ENCODE measurements around the gene RPS25.
"Not testable (repeated sequence)": the region's sequence is repeated elsewhere in the genome, so short reads cannot be mapped to it uniquely, and the experiment has no call there.

The RPS25 gene

DNA sequence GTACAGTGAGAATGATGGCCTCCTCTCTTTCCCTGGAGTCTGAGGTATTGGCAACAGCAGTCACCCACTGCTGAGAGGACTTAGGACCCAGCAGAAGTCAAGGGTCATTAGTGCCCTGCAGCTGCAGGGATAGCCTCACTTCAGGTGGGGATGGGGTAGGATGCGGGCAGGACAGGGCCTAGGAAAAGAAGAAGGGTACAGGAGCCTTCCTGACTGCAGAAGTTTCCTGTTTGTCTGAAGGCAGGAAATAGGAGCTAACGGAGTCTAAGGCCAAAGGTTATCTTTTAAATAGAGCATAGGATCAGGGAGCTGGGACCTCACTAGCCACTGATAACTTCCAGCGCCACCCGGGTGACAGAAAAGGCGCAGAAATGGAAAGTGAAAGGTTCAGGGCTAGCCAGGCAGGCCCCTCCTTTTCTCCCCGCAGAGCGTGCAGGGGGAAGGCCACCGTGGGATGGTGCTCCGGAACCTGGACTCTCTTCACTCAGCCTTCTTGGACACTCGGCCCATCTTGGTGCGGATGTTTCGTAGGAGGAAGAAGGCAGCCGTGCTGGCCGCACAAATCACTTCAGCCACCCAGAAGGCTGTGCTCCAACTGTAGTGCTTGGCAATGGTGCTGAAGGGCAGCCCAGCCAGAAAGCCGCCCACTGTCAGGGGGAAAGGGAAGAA, 6.4 kb upstream of the RPS25 start:
- Histone ChIP-seq H3K9me3 (ENCODE audit: insufficient read depth, low read length) (no peaks in the 10 kb centered on the region), H3K9ac (ENCODE audit: insufficient read length, low read depth) (no peak overlapping the region), H3K36me3 (ENCODE audit: insufficient read depth, insufficient read length, low read length) (peaks cover 78% of the 10 kb centered on the region), H3K4me3 (ENCODE audit: insufficient read length, low read depth) (no peak overlapping the region), H3K4me1 (ENCODE audit: insufficient read depth, insufficient read length) (peaks cover 13% of the 10 kb centered on the region), H3K27me3 (ENCODE audit: insufficient read depth, insufficient read length) (no peaks in the 10 kb centered on the region)
- DNase-seq (ENCODE audit: low read depth, low spot score) = no peak
- TF ChIP-seq ZNF274 (IDR thresholded peaks at IDR 0.05; ENCODE audit: low read depth, low read length) = no peak
- no peak for TF ChIP-seq SUZ12 (IDR thresholded peaks at IDR 0.05; ENCODE audit: extremely low read depth, insufficient read depth, insufficient read length)
- no peak for TF ChIP-seq YY1 (IDR thresholded peaks at IDR 0.05; ENCODE audit: insufficient read depth, insufficient read length)

DNA sequence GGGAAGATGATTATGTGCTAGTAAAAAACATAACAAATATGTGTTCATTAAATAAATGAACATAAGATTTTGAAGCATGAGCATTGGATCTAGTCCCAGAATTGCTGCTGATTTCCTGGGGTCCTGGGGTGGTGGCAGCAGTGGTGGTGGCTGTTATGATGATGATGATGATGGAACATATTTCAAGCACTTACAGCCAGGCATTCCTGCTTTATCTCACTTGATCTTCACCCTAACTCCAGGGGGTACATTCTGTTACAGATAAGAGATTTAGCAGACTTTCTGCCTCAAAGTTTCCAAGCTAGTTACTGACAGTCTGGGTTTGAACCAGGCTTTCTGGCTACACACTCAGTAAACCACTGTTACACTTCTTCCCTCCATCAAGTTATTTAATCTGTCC, 5.6 kb upstream of the RPS25 start:
- Histone ChIP-seq H3K27me3 (ENCODE audit: insufficient read depth, insufficient read length) (no peaks in the 10 kb centered on the region), H3K9me3 (ENCODE audit: insufficient read depth, low read length) (no peaks in the 10 kb centered on the region), H3K4me3 (ENCODE audit: insufficient read length, low read depth) (no peak overlapping the region), H3K9ac (ENCODE audit: insufficient read length, low read depth) (no peak overlapping the region), H3K36me3 (ENCODE audit: insufficient read depth, insufficient read length, low read length) (peaks cover 74% of the 10 kb centered on the region), H3K4me1 (ENCODE audit: insufficient read depth, insufficient read length) (peaks cover 7% of the 10 kb centered on the region)
- no peak for TF ChIP-seq YY1 (IDR thresholded peaks at IDR 0.05; ENCODE audit: insufficient read depth, insufficient read length)
- TF ChIP-seq ZNF274 (IDR thresholded peaks at IDR 0.05; ENCODE audit: low read depth, low read length) = no peak
- no peak for TF ChIP-seq SUZ12 (IDR thresholded peaks at IDR 0.05; ENCODE audit: extremely low read depth, insufficient read depth, insufficient read length)
- DNase-seq (ENCODE audit: low read depth, low spot score) = no peak

DNA sequence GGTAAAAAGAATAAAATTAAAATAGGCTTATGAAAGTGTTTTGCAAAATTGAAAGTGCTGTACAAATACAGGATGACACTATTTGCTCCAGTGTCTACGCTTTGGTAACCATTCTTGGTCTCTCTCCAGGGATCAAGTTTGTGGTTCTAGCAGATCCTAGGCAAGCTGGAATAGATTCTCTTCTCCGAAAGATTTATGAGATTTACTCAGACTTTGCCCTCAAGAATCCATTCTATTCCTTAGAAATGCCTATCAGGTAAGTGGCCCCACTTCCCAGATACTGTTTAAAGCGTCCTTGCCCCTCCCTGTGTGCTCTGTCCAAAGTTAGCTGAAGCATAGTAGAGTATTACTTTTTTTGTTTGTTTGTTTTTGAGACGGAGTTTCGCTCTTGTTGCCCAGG, 3.5 kb upstream of the RPS25 start:
- Histone ChIP-seq H3K4me3 (ENCODE audit: insufficient read length, low read depth) (no peak overlapping the region), H3K9me3 (ENCODE audit: insufficient read depth, low read length) (no peaks in the 10 kb centered on the region), H3K9ac (ENCODE audit: insufficient read length, low read depth) (no peak overlapping the region), H3K36me3 (ENCODE audit: insufficient read depth, insufficient read length, low read length) (peaks cover 66% of the 10 kb centered on the region), H3K4me1 (ENCODE audit: insufficient read depth, insufficient read length) (peaks cover 4% of the 10 kb centered on the region), H3K27me3 (ENCODE audit: insufficient read depth, insufficient read length) (no peaks in the 10 kb centered on the region)
- no peak for TF ChIP-seq YY1 (IDR thresholded peaks at IDR 0.05; ENCODE audit: insufficient read depth, insufficient read length)
- no peak for DNase-seq (ENCODE audit: low read depth, low spot score)

DNA sequence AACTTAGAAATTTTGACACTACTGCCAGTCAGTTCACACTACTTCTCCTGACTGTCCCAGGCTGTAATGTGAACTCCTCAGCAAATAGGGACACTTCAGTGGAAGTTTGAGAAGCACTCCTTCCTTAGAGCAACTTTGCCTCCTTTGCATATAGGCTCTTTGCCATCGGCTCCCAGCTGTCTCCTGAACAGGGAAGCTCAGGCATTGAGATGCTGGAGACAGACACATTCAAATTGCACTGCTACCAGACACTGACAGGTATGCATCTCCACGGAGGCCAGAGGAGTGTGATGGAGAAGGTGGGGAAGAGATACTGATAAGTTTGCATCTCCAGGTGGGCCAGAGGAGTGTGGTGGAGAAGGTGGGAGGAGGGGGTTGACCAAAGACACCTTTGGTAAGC, 1.9 kb upstream of the RPS25 start:
- TF ChIP-seq SUZ12 (IDR thresholded peaks at IDR 0.05; ENCODE audit: extremely low read depth, insufficient read depth, insufficient read length) (no peak), YY1 (IDR thresholded peaks at IDR 0.05; ENCODE audit: insufficient read depth, insufficient read length) (no peak), ZNF274 (IDR thresholded peaks at IDR 0.05; ENCODE audit: low read depth, low read length) (no peak)
- no peak overlapping the region for H3K9ac ChIP-seq (ENCODE audit: insufficient read length, low read depth)
- H3K4me3 ChIP-seq (ENCODE audit: insufficient read length, low read depth) = no peak overlapping the region
- H3K36me3 ChIP-seq (ENCODE audit: insufficient read depth, insufficient read length, low read length) = peaks cover 66% of the 10 kb centered on the region
- no peaks in the 10 kb centered on the region for H3K27me3 ChIP-seq (ENCODE audit: insufficient read depth, insufficient read length)
- no peaks in the 10 kb centered on the region for H3K9me3 ChIP-seq (ENCODE audit: insufficient read depth, low read length)
- DNase-seq (ENCODE audit: low read depth, low spot score) = no peak
- peaks cover 5% of the 10 kb centered on the region for H3K4me1 ChIP-seq (ENCODE audit: insufficient read depth, insufficient read length)

DNA sequence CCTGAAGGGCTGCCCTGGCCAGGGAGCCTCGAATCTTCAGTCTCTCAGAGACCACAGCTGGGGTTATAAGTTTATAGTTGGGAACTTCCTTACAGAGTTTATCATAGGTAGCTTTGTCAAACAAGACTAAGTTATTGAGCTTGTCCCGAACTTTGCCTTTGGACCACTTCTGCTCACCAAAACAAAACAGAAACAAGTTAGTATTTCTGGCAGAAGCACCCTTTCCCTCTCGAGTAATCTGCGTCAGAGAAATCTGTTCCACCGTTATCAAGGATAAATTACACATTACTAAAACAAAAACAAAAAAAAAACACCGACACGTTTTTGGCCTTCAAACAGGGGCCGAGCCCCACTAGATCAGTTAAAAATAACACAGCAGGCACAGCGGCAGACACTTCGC, 766 bp downstream of the RPS25 start:
- Histone ChIP-seq H3K9ac (ENCODE audit: insufficient read length, low read depth) (peak overlapping the region; percentile 94), H3K36me3 (ENCODE audit: insufficient read depth, insufficient read length, low read length) (peaks cover 69% of the 10 kb centered on the region), H3K4me3 (ENCODE audit: insufficient read length, low read depth) (peak overlapping the region; percentile 98)
- H3K9me3 ChIP-seq (ENCODE audit: insufficient read depth, low read length); DNase-seq (ENCODE audit: low read depth, low spot score); H3K27me3 ChIP-seq (ENCODE audit: insufficient read depth, insufficient read length); H3K4me1 ChIP-seq (ENCODE audit: insufficient read depth, insufficient read length): not testable (repeated sequence)

DNA sequence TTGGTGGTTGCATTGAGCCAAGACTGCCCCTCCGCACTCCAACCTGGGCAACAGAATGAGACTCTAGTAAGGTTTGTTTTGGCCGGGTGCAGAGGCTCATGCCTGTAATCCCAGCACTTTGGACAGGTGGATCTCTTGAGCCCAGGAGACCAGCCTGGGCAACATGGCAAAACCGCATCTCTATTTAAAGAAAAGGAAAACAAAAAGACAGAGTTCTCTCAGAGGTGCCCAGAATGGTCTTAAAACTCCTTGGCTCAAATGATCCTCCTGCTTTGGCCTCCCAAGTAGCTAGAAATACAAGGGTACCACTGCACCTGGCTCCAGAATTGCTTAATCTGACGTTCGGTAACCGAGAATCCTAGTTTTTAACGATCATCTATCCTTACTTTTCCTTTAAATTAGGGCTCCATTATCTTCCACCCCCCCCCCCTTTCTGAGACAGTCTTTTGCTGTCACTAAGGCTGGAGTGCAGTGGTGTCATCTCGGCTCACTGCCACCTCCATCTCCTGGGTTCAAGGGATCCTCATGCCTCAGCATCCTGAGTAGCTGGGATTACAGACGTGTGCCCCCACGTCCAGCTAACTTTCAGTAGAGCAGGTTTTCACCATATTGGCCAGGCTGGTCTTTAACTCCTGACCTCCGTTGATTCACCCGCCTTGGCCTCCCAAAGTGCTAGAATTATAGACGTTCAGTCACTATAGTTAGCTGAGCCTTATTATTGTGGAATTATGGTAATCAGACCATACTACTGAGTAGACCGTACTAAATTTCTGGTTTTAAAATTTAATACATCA, 1.7 kb downstream of the RPS25 start:
- Histone ChIP-seq H3K4me3 (ENCODE audit: insufficient read length, low read depth) (peak overlapping the region; percentile 98), H3K27me3 (ENCODE audit: insufficient read depth, insufficient read length) (no peaks in the 10 kb centered on the region), H3K4me1 (ENCODE audit: insufficient read depth, insufficient read length) (peaks cover 5% of the 10 kb centered on the region), H3K9ac (ENCODE audit: insufficient read length, low read depth) (peak overlapping the region; percentile 53), H3K36me3 (ENCODE audit: insufficient read depth, insufficient read length, low read length) (peaks cover 70% of the 10 kb centered on the region), H3K9me3 (ENCODE audit: insufficient read depth, low read length) (no peaks in the 10 kb centered on the region)
- TF ChIP-seq ZNF274 (IDR thresholded peaks at IDR 0.05; ENCODE audit: low read depth, low read length) (no peak), YY1 (IDR thresholded peaks at IDR 0.05; ENCODE audit: insufficient read depth, insufficient read length) (no peak), SUZ12 (IDR thresholded peaks at IDR 0.05; ENCODE audit: extremely low read depth, insufficient read depth, insufficient read length) (no peak)
- no peak for DNase-seq (ENCODE audit: low read depth, low spot score)

DNA sequence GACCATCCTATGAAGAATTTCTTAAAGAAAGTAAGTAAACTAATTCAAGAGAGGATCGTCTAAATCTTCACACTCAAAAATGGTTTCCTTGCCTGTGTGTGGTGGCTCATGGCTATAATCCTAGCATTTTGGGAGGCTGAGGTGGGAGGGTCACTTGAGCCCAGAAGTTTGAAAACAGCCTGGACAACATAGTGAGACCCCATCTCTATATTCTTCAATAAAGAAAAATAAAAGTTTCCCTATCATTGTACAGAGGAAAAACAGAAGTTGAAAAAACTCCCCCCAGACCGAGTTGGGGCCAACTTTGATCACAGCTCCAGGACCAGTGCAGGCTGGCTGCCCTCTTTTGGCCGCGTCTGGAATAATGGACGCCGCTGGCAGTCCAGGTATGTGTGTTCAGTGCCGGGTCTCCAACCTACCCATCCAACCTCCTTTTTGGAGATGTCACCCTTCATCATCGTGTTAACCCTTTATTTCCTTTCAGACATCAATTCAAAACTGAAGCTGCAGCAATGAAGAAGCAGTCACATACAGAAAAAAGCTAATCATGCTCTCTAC, 3.0 kb downstream of the RPS25 start:
- peaks cover 75% of the 10 kb centered on the region for H3K36me3 ChIP-seq (ENCODE audit: insufficient read depth, insufficient read length, low read length)
- H3K9me3 ChIP-seq (ENCODE audit: insufficient read depth, low read length) = no peaks in the 10 kb centered on the region

More for the DNA sequence above, 3.0 kb downstream of the RPS25 start:
- Histone ChIP-seq H3K4me3 (ENCODE audit: insufficient read length, low read depth) (no peak overlapping the region), H3K27me3 (ENCODE audit: insufficient read depth, insufficient read length) (no peaks in the 10 kb centered on the region), H3K4me1 (ENCODE audit: insufficient read depth, insufficient read length) (peaks cover 4% of the 10 kb centered on the region), H3K9ac (ENCODE audit: insufficient read length, low read depth) (no peak overlapping the region)
- DNase-seq (ENCODE audit: low read depth, low spot score) = no peak
- TF ChIP-seq SUZ12 (IDR thresholded peaks at IDR 0.05; ENCODE audit: extremely low read depth, insufficient read depth, insufficient read length) = no peak
- no peak for TF ChIP-seq YY1 (IDR thresholded peaks at IDR 0.05; ENCODE audit: insufficient read depth, insufficient read length)
- no peak for TF ChIP-seq ZNF274 (IDR thresholded peaks at IDR 0.05; ENCODE audit: low read depth, low read length)
